GM19468 (cell line): ENCODE results near the gene GRK6.
"Not testable (repeated sequence)": the region's sequence is repeated elsewhere in the genome, so short reads cannot be mapped to it uniquely, and the experiment has no call there.

ENCODE experiments used
- ATAC-seq: cut with Tn5 transposase; IDR thresholded peaks from one replicate; pipeline ENCODE4 v1.9.1; 2021; ENCODE audit warnings: mild to moderate bottlenecking, moderate library complexity, moderate number of reproducible peaks; ENCODE audit not compliant: unreplicated experiment; ENCODE audit errors: extremely low read depth

Gene GRK6

DNA sequence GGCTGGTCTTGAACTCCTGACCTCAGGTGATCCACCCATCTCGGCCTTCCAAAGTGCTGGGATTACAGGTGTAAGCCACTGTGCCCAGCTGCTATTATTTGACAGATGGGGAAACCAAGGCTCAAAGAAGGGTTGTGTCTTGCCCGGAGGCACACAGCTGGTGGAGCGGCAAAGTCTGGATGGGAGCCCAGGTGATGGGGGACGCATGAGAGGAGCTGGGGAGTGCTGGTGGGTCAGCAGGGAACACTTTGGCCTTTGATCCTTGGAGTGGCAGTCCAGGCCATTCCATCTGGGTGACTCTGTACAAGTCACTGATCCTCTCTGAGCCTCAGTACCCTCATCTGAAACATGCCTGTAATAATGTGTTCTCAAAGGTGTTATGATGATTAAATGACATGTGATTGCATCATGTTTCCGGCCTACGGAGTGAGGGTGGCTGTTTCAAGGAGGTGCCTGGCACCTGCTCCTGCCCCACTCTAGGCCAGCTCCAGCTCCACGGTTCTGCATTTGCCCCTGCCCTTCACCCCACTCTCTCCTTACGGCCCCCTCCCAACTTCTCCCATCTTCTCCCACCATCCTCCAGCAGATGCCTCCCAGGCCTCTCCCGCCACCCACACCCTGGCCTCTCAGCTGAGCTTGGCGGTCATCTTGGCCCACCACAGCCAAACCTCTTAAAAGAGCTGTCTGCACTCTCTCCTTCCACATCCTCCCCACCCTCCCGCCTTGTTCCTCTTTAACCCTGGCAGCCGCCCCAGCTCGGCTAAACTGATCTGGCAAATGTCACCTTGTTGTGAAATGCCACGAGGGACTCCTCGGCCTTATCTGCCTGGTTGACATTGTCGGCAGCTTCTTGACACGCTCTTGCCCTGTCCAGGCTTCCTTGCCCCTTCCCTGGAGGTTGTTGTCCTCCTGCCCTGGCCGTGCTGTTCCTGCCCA, 52.5 kb downstream of the GRK6 start:
- no peak for ATAC-seq

DNA sequence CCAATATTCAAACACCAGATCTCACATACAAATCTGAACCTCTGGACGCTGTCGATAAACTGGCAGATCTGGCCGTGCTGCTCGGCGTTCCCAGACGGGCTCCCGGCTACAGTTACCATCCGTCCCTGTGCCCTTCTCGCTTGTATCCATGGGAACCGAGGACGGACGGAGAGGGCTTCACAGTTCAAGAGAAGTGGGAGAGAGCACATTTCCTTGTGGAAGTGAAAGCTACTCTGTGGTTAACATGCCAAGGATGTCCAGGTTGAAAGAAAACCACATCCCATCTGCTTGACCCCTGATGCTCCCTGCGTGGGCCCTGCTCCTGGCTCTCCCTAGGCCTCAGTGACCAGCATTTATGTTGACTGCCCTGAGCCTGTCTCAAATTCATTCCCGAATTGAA, 53.3 kb downstream of the GRK6 start:
- no peak for ATAC-seq

DNA sequence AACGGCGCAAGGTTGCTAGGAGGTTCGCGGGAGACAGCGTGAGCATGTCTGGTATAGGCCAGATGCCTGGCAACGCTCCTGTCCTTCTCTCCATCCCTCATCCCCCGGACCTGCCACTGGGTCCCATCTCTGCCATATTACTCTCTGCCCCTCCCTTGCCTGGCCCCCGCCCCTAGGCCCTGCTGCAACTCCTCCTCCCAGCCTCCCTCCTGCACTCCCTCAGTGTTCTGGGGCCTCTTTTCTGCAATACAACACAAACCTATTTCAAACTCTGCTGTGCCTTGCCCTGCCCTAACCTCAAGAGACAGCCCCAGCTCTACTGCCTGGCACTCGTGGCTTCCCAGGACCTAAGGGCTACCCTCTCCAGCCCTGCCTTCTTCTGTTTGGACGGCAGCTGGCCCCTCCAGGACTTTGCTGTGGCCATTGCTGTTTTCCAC, 55.9 kb downstream of the GRK6 start:
- no peak for ATAC-seq

DNA sequence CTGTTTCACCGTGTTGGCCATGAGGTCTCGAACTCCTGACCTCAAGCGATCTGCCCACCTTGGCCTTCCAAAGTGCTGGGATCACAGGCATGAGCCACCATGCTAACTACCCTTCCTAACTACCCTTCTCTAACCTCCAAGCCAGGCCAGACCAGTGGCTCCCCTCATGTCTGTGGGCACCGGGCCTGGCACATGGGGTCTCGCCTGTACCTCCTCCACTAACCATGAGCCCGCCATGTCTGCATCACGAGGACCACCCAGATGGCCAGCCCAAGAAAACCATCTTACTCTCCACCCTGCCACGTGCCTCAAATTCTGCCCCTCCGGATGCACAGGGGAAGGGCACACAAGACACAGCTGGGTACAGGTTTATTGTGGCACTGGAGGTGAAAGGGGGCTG, 56.6 kb downstream of the GRK6 start:
- ATAC-seq, result no peak

DNA sequence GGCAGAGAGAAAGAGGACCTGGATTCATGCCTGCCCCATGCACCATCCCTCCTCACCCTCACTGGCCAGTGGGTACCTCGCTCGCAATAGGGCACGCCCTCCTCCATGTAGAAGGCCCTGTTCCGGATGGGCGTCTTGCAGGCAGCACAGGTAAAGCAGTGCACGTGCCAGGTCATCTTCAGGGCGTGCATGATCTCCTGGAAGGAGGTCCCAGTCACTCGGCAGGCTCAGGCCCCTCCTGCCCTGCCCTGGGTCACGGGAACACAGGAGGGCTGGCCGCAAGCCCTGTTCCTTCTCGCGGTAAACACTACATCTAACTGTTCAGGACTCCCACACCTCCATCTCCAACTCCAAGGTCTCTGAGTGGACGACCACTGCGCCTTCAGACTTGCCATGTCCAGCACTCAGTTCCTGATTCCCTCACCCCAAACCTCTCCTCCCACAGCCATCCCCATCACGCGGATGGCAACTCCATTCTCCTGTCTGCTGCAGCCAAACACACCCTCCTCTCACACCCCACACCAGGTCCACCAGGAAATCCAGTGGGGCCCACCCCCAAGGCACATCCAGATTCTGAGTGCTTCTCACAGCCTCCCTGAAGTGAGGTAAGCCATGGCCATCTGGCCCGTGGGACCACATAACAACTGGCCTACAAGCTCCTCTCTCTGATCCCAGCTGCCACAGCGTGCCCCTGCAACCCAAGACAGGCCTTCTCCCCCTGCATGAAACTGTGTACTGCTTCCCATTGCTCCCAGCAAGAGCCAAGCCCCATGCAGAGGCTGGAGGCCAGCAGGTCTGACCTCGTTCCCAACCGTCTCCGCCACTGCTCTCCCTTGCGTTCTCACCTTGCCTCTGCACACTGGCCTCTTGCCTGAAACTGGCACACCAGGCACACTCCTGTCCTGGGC, 57.8 kb downstream of the GRK6 start:
- no peak for ATAC-seq

DNA sequence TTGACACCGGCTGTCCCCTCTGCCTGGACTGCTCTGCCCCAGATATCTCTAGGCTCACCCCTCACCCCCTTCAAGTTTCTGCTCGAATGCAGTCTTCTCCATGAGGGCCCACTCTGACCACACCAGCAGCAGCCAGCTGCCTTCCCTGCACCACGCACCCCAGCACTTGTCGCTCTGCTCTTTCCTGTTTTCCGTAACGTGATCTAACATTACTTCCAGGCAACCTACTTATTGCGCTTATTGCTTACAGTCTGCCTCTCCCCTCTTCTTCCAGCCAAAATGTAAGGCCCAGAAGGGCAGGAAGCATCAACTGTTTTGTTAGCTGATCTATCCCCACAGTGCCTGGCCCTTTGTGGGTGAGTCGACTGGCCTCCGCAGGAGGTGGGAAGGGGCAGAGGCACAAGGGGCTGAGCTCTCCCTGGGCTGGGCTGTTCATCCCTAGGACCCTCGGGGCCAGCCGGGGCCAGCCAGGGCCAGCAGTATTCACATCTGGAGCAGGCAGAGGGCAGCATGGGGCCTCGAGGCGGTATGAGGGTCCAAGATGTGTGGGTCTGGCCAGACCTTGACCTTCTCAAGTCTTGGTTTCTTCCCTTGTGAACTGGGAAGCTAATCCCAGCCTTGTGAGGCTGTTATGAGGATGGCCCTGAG, 58.5 kb downstream of the GRK6 start:
- ATAC-seq, result no peak

DNA sequence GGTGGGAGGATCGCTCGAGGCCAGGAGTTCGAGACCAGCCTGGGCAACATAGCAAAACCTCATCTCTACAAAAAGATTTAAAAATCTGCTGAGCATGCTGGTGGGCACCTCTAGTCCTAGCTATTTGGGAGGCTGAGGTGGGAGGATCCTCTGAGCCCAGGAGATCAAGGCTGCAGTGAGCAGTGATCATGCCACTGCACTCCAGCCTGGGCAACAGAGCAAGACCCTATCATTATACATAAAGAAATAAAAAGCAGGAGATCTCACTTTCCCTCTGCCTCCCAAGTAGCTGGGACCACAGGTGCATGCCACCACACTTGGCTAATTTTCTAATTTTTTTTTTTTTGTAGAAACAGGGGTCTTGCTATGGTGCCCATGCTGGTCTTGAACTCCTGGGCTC, 59.3 kb downstream of the GRK6 start:
- ATAC-seq, result not testable (repeated sequence)

DNA sequence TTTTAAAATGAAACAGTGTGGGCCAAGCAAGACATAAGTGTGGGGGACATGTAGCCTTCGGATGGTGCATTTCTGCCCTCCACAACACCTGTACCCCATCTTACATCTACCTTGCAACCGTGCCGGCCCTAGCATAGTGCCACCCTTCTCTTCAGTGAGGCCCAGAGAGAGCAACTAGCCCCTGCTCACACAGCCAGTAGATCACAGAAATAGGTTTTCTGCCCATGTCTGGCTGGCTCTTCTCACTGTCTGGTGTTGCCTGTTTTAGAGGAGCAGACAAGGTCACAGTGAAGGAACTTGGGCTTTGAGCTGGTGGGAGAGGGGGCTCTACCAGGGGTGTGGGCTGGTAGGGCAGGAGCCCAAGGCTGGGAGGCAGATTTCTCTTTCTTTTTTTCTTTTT, 59.8 kb downstream of the GRK6 start:
- ATAC-seq, result no peak

DNA sequence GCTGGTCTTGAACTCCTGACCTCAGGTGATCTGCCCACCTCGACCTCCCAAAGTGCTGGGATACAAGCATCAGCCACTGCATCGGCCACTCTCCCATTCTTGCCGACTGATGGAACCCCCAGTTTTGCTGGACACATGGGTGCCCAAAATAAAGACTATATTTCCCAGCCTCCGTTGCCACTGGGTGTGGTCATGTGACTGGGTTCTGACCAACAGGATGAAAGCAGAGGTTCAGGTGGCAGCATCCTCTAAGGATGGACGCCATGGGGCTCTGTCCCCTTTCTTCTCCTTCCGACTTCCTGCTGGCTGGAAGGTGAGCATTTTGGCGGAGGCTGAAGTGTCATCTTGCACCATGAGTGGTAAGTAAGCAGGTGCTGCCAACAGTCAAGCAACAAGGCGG, 60.7 kb downstream of the GRK6 start:
- no peak for ATAC-seq

DNA sequence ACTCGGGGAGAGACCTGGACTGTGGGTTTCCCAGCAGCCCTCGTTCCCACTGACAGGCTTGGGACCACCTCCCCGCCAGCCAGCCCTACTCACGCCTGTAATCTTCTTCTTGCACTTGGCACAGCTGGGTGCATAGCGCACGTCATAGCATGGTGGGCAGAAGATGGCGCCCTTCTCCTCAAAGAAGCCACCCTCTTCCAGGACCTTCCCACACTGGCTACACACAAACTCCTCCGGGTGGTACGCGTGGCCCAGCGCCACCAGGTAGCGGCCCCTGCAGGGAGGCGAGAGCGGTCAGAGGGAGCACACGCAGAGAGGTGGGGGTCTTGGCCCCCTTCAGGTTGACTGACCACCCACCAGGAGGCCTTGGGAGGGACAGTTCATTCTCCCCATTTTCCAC, 61.5 kb downstream of the GRK6 start:
- no peak for ATAC-seq

DNA sequence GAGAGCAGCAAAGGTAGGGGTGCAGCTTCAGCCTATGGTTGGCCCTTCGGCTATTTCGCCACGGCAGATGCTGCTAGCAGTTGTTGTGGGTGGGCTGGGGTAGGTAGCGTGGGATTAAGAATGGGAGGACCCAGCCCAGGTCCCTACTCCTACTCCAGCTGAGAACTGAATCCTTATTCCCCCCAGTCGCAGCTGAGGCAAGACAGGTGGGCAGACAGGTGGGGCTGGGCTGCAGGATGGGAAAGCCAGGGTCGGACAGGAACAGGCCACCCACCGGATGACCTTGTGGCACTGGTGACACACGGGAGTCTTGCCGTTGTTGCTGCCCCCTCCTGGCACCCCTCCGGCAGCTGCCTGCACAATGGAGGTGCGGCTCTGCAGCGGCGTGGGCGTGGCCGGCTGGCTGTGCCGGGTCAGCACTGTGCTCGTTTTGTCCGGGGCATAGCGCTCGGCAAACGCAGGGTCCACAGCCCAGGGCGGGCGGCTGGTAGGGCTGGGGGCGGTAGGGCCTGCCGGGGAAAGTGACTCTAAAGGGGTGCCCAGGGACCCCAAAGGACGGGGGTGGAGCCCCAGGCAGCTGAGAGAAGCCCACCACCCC, 62.7 kb downstream of the GRK6 start:
- no peak for ATAC-seq

DNA sequence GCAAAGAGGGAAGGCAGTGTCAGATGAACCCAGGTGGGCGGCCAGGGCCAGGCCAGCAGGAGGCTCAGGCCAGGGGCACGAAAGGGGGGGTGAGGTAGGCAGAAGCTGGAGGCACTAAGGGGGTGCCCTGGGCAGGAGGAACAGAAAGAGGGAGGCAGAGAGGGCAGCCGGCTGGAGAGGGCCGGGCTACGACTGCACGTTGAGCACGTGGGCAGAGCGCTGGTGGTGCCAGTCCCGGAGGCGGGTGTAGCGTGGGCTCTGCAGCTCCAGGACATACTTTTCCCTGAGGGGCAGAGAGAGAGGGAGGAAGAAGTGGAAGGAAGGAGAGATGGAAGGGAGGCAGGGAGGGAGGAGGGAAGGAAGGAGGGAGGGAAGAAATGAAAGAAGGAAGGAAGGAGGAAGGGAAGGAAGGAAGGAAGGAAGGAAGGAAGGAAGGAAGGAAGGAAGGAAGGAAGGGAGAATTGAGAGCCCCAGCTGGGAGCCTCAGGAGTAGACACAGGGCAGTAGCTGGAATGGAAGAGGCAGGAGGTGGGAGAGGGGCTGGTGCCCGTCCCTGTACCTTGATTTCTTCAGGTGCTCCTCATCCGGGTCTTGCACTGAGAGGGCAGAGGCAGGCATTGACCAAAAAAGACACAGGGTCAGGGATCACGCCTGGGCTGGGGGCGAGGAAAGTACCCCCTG, 64.0 kb downstream of the GRK6 start:
- ATAC-seq, result no peak

DNA sequence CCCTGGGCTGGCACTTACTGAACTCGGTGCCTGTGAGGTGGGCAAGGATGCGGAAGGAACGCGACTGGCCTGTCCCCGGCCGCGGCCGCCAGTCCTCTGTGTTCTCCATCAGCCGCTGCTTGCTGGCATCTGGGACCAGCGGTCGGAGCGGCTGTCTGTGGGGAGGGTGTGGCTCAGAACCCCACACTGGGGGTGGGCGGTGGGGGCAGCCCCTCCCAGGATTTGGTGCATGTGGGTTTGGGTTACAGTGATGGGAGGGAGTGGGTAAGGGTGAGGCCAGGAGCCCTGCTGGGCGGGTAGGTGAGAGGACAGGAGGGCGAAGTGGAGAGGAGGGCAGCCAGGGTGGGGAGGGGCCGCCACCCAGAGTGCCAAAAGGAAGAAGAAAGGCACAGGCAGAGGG, 64.5 kb downstream of the GRK6 start:
- no peak for ATAC-seq

DNA sequence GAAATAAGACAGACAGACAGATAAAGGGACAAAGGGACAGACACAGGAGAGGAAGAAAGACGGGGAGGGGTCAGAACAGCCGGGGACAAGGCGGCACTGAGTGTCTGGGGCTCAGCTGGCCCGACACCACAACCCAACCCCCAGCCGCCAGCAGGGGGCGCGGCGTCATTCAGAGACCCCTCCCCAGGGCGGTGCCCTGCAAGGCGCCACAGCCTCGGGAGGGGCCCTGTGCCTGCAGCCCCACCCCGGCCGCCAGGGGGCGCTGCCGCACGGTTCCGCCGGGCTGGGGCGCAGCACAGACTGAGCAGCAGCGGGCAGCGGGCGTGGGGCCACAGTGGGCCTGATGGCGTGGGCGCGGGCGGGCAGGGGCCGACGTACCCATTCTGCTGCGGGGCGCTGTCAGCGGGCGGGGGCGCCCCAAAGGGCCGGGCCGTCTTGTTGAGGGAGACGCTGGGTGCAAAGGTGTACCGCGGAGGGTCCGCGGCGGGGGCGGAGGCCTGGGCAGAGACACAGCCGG, 65.0 kb downstream of the GRK6 start:
- no peak for ATAC-seq

DNA sequence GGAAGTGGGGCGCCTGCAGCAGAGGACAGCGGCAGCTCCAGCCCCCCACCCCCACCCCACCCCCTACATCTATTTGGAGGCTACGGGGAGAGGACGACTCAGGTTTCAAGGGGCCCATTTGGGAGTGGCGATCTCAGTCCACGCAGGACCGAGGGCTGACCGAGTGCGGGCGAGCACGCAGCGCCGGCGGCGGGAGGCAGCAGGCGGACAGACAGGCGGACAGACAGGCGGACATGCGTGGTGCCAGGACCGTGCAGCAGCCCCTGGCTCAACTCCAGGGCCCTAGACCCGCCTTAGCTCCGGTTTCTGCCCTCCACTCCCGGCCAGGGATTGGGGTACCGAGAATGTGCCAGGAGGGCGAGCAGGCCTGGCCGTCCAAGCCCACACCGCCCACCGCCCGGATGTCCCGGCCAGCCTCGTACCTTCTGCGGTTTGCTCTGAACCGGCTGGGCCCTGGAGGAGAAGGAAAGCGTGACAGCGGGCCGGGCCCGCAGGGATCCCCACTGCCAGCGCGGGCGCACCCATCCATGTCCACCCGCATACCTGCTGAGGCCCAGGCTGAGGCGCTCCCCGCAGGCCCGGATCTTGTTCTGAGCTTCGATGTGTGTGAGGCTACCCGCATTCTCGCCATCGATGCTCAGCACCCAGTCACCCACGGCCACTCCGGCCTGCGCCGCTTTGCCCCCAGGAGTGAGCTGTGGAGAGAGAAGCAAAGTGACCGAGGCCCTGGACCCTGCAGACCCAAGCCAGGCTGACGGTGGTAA, 65.7 kb downstream of the GRK6 start:
- no peak for ATAC-seq
